PC-3 (cell line): ENCODE measurements around the gene PDIA6.

ENCODE experiments used
- EZH2phosphoT487 ChIP-seq: fragments of 300-600 bp; sonication (generic); IDR thresholded peaks from 2 replicates; pipeline ENCODE4 v1.6.1; 2018; ENCODE audit warnings: mild to moderate bottlenecking, antibody characterized with exemption, low read length, borderline replicate concordance
- TF ChIP-seq, protein P1 (sequence below): fragments of 300-600 bp; sonication (generic); conservative IDR thresholded peaks from 2 replicates; pipeline ENCODE4 v1.5.1; 2017; ENCODE audit warnings: antibody characterized with exemption, low read depth, mild to moderate bottlenecking, low read length

DNA sequence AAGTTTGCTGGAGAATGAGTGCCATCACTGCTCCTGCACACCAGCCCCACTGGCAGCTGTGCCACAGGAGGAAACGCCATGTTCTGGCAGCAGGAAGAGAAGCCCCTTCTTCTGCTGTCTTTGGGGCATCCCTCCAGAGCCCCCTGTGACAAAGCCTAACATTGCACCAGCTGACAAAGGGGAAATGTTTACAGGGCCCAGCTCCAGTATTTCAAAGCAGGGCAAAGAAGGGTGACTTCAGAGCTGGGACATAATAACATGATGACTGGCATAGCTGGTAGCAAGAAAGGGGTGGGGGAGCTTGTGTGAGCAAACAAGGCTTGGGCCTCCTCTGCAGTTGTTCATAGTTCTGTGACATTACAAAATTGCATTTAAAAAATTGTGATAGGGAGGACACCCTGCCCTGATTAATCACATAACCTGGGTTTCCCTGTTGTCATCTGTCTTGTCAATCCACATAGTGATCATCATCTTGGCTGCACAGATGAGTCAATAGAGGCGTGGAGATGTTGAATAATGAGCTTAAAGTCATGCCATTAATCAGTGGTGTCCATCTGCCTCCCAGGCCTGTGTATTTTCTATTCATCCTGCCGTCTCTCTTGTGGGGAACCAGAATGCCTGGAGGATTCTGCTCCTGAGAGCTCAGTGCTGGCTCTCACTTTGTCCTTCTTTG lies 29.1 kb upstream of the PDIA6 start:
- no peak for TF ChIP-seq EZH2phosphoT487
- TF ChIP-seq, protein P1, sequence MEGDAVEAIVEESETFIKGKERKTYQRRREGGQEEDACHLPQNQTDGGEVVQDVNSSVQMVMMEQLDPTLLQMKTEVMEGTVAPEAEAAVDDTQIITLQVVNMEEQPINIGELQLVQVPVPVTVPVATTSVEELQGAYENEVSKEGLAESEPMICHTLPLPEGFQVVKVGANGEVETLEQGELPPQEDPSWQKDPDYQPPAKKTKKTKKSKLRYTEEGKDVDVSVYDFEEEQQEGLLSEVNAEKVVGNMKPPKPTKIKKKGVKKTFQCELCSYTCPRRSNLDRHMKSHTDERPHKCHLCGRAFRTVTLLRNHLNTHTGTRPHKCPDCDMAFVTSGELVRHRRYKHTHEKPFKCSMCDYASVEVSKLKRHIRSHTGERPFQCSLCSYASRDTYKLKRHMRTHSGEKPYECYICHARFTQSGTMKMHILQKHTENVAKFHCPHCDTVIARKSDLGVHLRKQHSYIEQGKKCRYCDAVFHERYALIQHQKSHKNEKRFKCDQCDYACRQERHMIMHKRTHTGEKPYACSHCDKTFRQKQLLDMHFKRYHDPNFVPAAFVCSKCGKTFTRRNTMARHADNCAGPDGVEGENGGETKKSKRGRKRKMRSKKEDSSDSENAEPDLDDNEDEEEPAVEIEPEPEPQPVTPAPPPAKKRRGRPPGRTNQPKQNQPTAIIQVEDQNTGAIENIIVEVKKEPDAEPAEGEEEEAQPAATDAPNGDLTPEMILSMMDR: no peak
